H9 (cell line): Measurements from ENCODE around the gene CDIPT. TPM values are rescaled to one million over a fixed set of nuclear protein-coding genes. Genes with fewer than 3 reads are reported as not detected.

Experiments
- DNase-seq: peaks from one replicate; pipeline ENCODE4 v3.0.0-alpha.2; 2017
- H2AFZ ChIP-seq: one replicate; pipeline ENCODE4 v1.6.1; 2013; ENCODE audit warnings: mild to moderate bottlenecking, low read length, control low read depth, moderate library complexity
- H2AK5ac ChIP-seq: 2 replicates; pipeline ENCODE4 v1.6.1; 2013; ENCODE audit warnings: low read length, control low read depth, mixed read lengths; ENCODE audit not compliant: insufficient read length
- H2BK120ac ChIP-seq: one replicate; pipeline ENCODE4 v1.6.1; 2013; ENCODE audit warnings: low read depth, mild to moderate bottlenecking, low read length, control low read depth, inconsistent platforms; ENCODE audit not compliant: poor library complexity, severe bottlenecking
- H2BK12ac ChIP-seq: 2 replicates; pipeline ENCODE4 v1.6.1; 2013; ENCODE audit warnings: low read length, control low read depth, mixed read lengths, low read depth; ENCODE audit not compliant: insufficient read length
- H2BK15ac ChIP-seq: 2 replicates; pipeline ENCODE4 v1.6.1; 2013; ENCODE audit warnings: low read depth, low read length, control low read depth
- H2BK20ac ChIP-seq: one replicate; pipeline ENCODE4 v1.6.1; 2013; ENCODE audit warnings: low read depth, mild to moderate bottlenecking, low read length, control low read depth, inconsistent platforms; ENCODE audit not compliant: poor library complexity, severe bottlenecking
- H2BK5ac ChIP-seq: 2 replicates; pipeline ENCODE4 v1.6.1; 2013; ENCODE audit warnings: low read length, control low read depth, mixed read lengths; ENCODE audit not compliant: insufficient read length
- H3K14ac ChIP-seq: 2 replicates; pipeline ENCODE4 v1.6.1; 2013; ENCODE audit warnings: low read length, control low read depth; ENCODE audit not compliant: insufficient read depth
- H3K18ac ChIP-seq: 2 replicates; pipeline ENCODE4 v1.6.1; 2013; ENCODE audit warnings: low read depth, mild to moderate bottlenecking, mixed read lengths, low read length, control low read depth; ENCODE audit not compliant: insufficient read length
- H3K23ac ChIP-seq: 2 replicates; pipeline ENCODE4 v1.6.1; 2013; ENCODE audit warnings: low read length, control low read depth, mixed read lengths, low read depth; ENCODE audit not compliant: insufficient read length
- H3K23me2 ChIP-seq: 2 replicates; pipeline ENCODE4 v1.6.1; 2013; ENCODE audit warnings: low read depth, mild to moderate bottlenecking, mixed read lengths, low read length, control low read depth; ENCODE audit not compliant: insufficient read length, poor library complexity, severe bottlenecking
- H3K27ac ChIP-seq: 2 replicates; pipeline ENCODE4 v1.5.1; 2013; ENCODE audit warnings: low read length, control low read depth, mixed read lengths, low read depth; ENCODE audit not compliant: insufficient read length
- H3K27me3 ChIP-seq: 2 replicates; pipeline ENCODE4 v1.6.1; 2013; ENCODE audit warnings: low read length, control low read depth, inconsistent platforms; ENCODE audit not compliant: insufficient read depth
- H3K4ac ChIP-seq: 2 replicates; pipeline ENCODE4 v1.6.1; 2013; ENCODE audit warnings: low read depth, mild to moderate bottlenecking, control low read depth, inconsistent platforms, low read length, moderate library complexity
- H3K4me1 ChIP-seq: 2 replicates; pipeline ENCODE4 v1.6.1; 2013; ENCODE audit warnings: low read length, control low read depth, inconsistent platforms; ENCODE audit not compliant: insufficient read depth
- H3K4me2 ChIP-seq: 2 replicates; pipeline ENCODE4 v1.6.1; 2013; ENCODE audit warnings: low read length, control low read depth, mixed read lengths; ENCODE audit not compliant: insufficient read length, insufficient read depth
- H3K56ac ChIP-seq: 2 replicates; pipeline ENCODE4 v1.6.1; 2013; ENCODE audit warnings: low read depth, mild to moderate bottlenecking, mixed read lengths, low read length, control low read depth; ENCODE audit not compliant: insufficient read length
- H3K79me1 ChIP-seq: 2 replicates; pipeline ENCODE4 v1.6.1; 2013; ENCODE audit warnings: low read depth, mild to moderate bottlenecking, moderate library complexity, low read length, control low read depth, inconsistent platforms; ENCODE audit not compliant: insufficient read depth, poor library complexity, severe bottlenecking
- H3K79me2 ChIP-seq: 2 replicates; pipeline ENCODE4 v1.6.1; 2013; ENCODE audit warnings: low read length, control low read depth, inconsistent platforms; ENCODE audit not compliant: insufficient read depth
- H3K9ac ChIP-seq: 2 replicates; pipeline ENCODE4 v1.6.1; 2013; ENCODE audit warnings: low read length, control low read depth, mixed read lengths; ENCODE audit not compliant: insufficient read length; ENCODE audit errors: extremely low read depth
- H3K9me3 ChIP-seq: one replicate; pipeline ENCODE4 v1.6.1; 2013; ENCODE audit warnings: low read depth, low read length, inconsistent platforms; ENCODE audit not compliant: control insufficient read depth
- H3T11ph ChIP-seq: one replicate; pipeline ENCODE4 v1.6.1; 2013; ENCODE audit warnings: mild to moderate bottlenecking, low read length, control low read depth, inconsistent platforms
- H4K20me1 ChIP-seq: one replicate; pipeline ENCODE4 v1.6.1; 2013; ENCODE audit not compliant: control insufficient read depth, insufficient read length, insufficient read depth
- H4K5ac ChIP-seq: 2 replicates; pipeline ENCODE4 v1.6.1; 2013; ENCODE audit warnings: low read depth, mild to moderate bottlenecking, mixed read lengths, low read length, control low read depth; ENCODE audit not compliant: insufficient read length
- H4K8ac ChIP-seq: replicated peaks from 2 replicates; pipeline ENCODE4 v1.6.1; 2013; ENCODE audit warnings: low read length, control low read depth, mixed read lengths, low read depth; ENCODE audit not compliant: insufficient read length
- H4K91ac ChIP-seq: 2 replicates; pipeline ENCODE4 v1.6.1; 2013; ENCODE audit warnings: low read depth, mild to moderate bottlenecking, moderate library complexity, mixed read lengths, low read length, control low read depth; ENCODE audit not compliant: insufficient read length
- H3K27ac Mint-ChIP-seq, 3 experiments: 2 replicates in 2 of 3; 3 replicates in 1 of 3; pipeline ENCODE4 v1.8.0; 2020 to 2021; ENCODE audit warnings: mixed read lengths in 3 of 3, mild to moderate bottlenecking in 1 of 3, moderate library complexity in 1 of 3
- H3K27me3 Mint-ChIP-seq: 2 replicates; pipeline ENCODE4 v1.8.0; 2021; ENCODE audit warnings: low read depth, mild to moderate bottlenecking, moderate library complexity, mixed read lengths
- H3K36me3 Mint-ChIP-seq, 3 experiments: 2 replicates in 2 of 3; 3 replicates in 1 of 3; pipeline ENCODE4 v1.8.0; 2020 to 2021; ENCODE audit warnings: low read depth in 3 of 3, mixed read lengths in 3 of 3; ENCODE audit not compliant: insufficient read depth in 1 of 3
- H3K4me1 Mint-ChIP-seq, 2 experiments: 2 replicates each; pipeline ENCODE4 v1.8.0; 2020; ENCODE audit warnings: mixed read lengths in 2 of 2
- H3K4me3 Mint-ChIP-seq, 2 experiments: 2 replicates in 1 of 2; 3 replicates in 1 of 2; pipeline ENCODE4 v1.8.0; 2020 to 2021; ENCODE audit warnings: mild to moderate bottlenecking in 2 of 2, mixed read lengths in 2 of 2, moderate library complexity in 1 of 2
- H3K9me3 Mint-ChIP-seq, 2 experiments: 2 replicates in 1 of 2; 3 replicates in 1 of 2; pipeline ENCODE4 v1.8.0; 2020; ENCODE audit warnings: mild to moderate bottlenecking in 2 of 2, mixed read lengths in 2 of 2, moderate library complexity in 1 of 2
- WGBS: extraction: QIAGEN DNeasy Blood & Tissue Kit; methylation state at CpG from one replicate; pipeline ENCODE4 v1.1.7; 2013; ENCODE audit warnings: missing lambda C conversion rate, low lambda C conversion rate, mixed read lengths; ENCODE audit not compliant: insufficient read length; ENCODE audit errors: extremely low coverage; 5-methylcytosine and 5-hydroxymethylcytosine counted together
- total RNA-seq: library from RNA; stranded (reverse); gene quantifications from 2 replicates; pipeline ENCODE4 v1.2.1, GENCODE V29; 2021
- TF ChIP-seq, protein P1 (sequence below): fragments of 200-600 bp; sonication (generic); conservative IDR thresholded peaks from 3 replicates; pipeline ENCODE4 v1.8.0; 2021; ENCODE audit warnings: antibody characterized with exemption, mild to moderate bottlenecking

CDIPT gene
- total RNA-seq, 1 experiment from 2014 or later = 70.6 TPM

DNA sequence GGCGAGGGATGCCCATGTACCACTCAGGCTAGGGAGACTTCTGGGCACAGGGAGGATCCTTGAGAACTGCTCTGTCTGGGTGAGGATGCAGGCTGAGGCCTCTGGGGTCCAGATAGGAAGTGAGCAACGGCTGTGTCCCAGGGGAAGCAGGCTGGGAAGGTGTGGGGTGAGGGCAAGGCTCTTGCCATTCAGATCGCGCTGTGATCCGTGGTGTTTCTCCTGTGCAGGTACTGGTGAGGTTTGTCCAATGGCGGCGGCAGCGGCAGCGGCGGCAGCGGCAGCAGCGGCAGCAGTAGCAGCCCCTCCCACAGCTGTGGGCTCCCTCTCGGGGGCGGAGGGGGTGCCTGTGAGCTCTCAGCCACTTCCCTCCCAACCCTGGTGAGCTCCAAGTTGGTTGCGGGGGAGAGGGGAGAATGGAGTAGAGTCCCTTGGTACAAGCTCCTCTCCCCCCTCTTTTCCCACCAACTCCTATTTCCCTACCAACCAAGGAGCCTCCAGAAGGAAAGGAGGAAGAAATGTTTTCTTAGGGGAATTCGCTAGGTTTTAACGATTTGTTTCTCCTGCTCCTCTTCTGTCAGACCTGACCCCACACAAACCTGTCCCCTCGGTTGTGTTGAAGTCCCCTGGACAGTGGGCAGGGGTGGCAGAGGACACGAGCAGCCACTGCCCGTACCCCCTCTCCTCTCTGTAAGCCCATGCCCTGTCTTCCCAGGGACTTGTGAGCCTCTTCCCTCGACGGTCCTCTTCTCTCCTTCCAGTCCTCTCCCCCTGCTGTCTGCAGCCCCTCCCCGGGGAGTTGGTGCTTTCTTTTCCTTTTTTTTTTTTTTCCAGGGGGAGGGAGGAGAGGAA, 53.0 kb downstream of the CDIPT start:
- Histone ChIP-seq H3K27ac (no peak overlapping the region), H2BK15ac (no peak overlapping the region), H2AFZ (no peak overlapping the region), H2BK20ac (no peak overlapping the region), H3K4me2 (peak overlapping the region; percentile 55), H3T11ph (no peak overlapping the region), H3K9me3 (no peaks in the 10 kb centered on the region), H4K20me1 (no peaks in the 10 kb centered on the region), H2BK5ac (no peak overlapping the region), H3K27me3 (no peaks in the 10 kb centered on the region), H2BK120ac (no peak overlapping the region), H3K79me2 (peaks cover 2% of the 10 kb centered on the region; the same call in 1 of the 2 replicates), H4K5ac (no peak overlapping the region), H3K79me1 (no peaks in the 10 kb centered on the region), H3K18ac (no peak overlapping the region), H3K56ac (no peak overlapping the region), H3K9ac (no peak overlapping the region), H2AK5ac (no peak overlapping the region), H2BK12ac (no peak overlapping the region), H3K4ac (no peak overlapping the region), H4K91ac (no peak overlapping the region), H3K23me2 (peaks cover 47% of the 10 kb centered on the region), H3K4me1 (peaks cover 6% of the 10 kb centered on the region; the same call in 1 of the 2 replicates), H3K23ac (no peak overlapping the region), H3K14ac (no peak overlapping the region), H4K8ac (no peak overlapping the region)
- Mint-ChIP-seq H3K27ac (peak overlapping the region; percentile 88 to 98 (median 96); a peak in 5 of 7 replicates), H3K36me3 (peaks cover 12 to 30% (median 13%) of the 10 kb centered on the region in 3 experiments), H3K9me3 (no peaks in the 10 kb centered on the region; a peak in 1 of 5 replicates), H3K4me1 (peaks cover 47 to 60% of the 10 kb centered on the region in 2 experiments), H3K27me3 (no peaks in the 10 kb centered on the region; the same call in 1 of the 2 replicates), H3K4me3 (peak overlapping the region; percentile 80 to 96)
- peak; percentile 49 for DNase-seq
- TF ChIP-seq, protein P1, sequence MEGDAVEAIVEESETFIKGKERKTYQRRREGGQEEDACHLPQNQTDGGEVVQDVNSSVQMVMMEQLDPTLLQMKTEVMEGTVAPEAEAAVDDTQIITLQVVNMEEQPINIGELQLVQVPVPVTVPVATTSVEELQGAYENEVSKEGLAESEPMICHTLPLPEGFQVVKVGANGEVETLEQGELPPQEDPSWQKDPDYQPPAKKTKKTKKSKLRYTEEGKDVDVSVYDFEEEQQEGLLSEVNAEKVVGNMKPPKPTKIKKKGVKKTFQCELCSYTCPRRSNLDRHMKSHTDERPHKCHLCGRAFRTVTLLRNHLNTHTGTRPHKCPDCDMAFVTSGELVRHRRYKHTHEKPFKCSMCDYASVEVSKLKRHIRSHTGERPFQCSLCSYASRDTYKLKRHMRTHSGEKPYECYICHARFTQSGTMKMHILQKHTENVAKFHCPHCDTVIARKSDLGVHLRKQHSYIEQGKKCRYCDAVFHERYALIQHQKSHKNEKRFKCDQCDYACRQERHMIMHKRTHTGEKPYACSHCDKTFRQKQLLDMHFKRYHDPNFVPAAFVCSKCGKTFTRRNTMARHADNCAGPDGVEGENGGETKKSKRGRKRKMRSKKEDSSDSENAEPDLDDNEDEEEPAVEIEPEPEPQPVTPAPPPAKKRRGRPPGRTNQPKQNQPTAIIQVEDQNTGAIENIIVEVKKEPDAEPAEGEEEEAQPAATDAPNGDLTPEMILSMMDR = no peak
- no CpG with 5 or more reads among the region's 23 CpGs for WGBS
